IMR-90 (cell line): ENCODE results near the gene GARNL3. TPM values are rescaled to one million over a fixed set of nuclear protein-coding genes. Genes with fewer than 3 reads are reported as not detected.

Experiments
- ATAC-seq: fragments of 200-7000 bp; cut with Tn5 transposase; 2 replicates; pipeline ENCODE4 v1.9.1; 2020; ENCODE audit warnings: low read depth, mild to moderate bottlenecking, moderate library complexity
- BruUV-seq: library from RNA; stranded (reverse); fragments of 400-500 nt; replicated peaks from 2 replicates; lab custom pipeline; 2021; lab: Mats Ljungman, UMichigan
- CTCF ChIA-PET: fragments of 300-600 bp; formaldehyde crosslinking; extraction: SDS; loops from one replicate; lab custom pipeline; 2021; ENCODE audit warnings: antibody characterized with exemption; lab: Yijun Ruan, JAX
- POLR2A ChIA-PET: fragments of 300-600 bp; sonication (Branson Sonifier 250); formaldehyde crosslinking; loops from one replicate; lab custom pipeline; 2022; ENCODE audit warnings: antibody characterized with exemption; ENCODE audit not compliant: unreplicated experiment; lab: Charles Lee
- DNase-seq: peaks from one replicate; pipeline ENCODE4 v3.0.0; 2013
- H2AFZ ChIP-seq: replicated peaks from 2 replicates; pipeline ENCODE3; 2013; ENCODE audit warnings: low read length, mild to moderate bottlenecking; ENCODE audit not compliant: poor library complexity
- H2AK5ac ChIP-seq: 2 replicates; pipeline ENCODE4 v1.6.1; 2013; ENCODE audit warnings: low read depth, low read length, inconsistent platforms
- H2AK9ac ChIP-seq: replicated peaks from 2 replicates; pipeline ENCODE3; 2013; ENCODE audit warnings: mild to moderate bottlenecking, low read depth, low read length, moderate library complexity; ENCODE audit not compliant: poor library complexity
- H2BK120ac ChIP-seq: 2 replicates; pipeline ENCODE4 v1.6.1; 2013; ENCODE audit warnings: low read depth, low read length, inconsistent platforms
- H2BK15ac ChIP-seq: 3 replicates; pipeline ENCODE4 v1.6.1; 2013; ENCODE audit warnings: low read depth, low read length, inconsistent platforms
- H2BK20ac ChIP-seq: 2 replicates; pipeline ENCODE4 v1.6.1; 2013; ENCODE audit warnings: low read depth, mild to moderate bottlenecking, inconsistent platforms, low read length, moderate library complexity
- H2BK5ac ChIP-seq: 2 replicates; pipeline ENCODE4 v1.6.1; 2013; ENCODE audit warnings: mild to moderate bottlenecking, low read depth, low read length, inconsistent platforms; ENCODE audit not compliant: poor library complexity, severe bottlenecking
- H3K14ac ChIP-seq: replicated peaks from 2 replicates; pipeline ENCODE4 v1.6.1; 2013; ENCODE audit warnings: low read depth, low read length, inconsistent platforms
- H3K18ac ChIP-seq: 2 replicates; pipeline ENCODE4 v1.6.1; 2013; ENCODE audit warnings: low read depth, low read length, control low read depth
- H3K23ac ChIP-seq: 2 replicates; pipeline ENCODE4 v1.6.1; 2013; ENCODE audit warnings: low read depth, low read length, inconsistent platforms
- H3K27ac ChIP-seq: 2 replicates; pipeline ENCODE4 v1.5.1; 2013; ENCODE audit warnings: mild to moderate bottlenecking, control low read depth, low read length; ENCODE audit not compliant: insufficient read depth
- H3K27me3 ChIP-seq: 2 replicates; pipeline ENCODE4 v1.6.1; 2013; ENCODE audit warnings: low read length; ENCODE audit not compliant: control insufficient read depth, insufficient read depth
- H3K36me3 ChIP-seq: 2 replicates; pipeline ENCODE4 v1.6.1; 2013; ENCODE audit warnings: low read length, mixed read lengths; ENCODE audit not compliant: control insufficient read depth, insufficient read depth
- H3K4ac ChIP-seq: 2 replicates; pipeline ENCODE4 v1.6.1; 2013; ENCODE audit warnings: low read depth, low read length, inconsistent platforms
- H3K4me1 ChIP-seq: 2 replicates; pipeline ENCODE4 v1.6.1; 2013; ENCODE audit warnings: low read length, mixed read lengths; ENCODE audit not compliant: control insufficient read depth, insufficient read depth
- H3K4me2 ChIP-seq: 2 replicates; pipeline ENCODE4 v1.6.1; 2013; ENCODE audit warnings: low read depth, mild to moderate bottlenecking, control low read depth, low read length, moderate library complexity
- H3K4me3 ChIP-seq: 2 replicates; pipeline ENCODE4 v1.5.1; 2013; ENCODE audit warnings: low read depth, mild to moderate bottlenecking, control low read depth, low read length, moderate library complexity; ENCODE audit not compliant: insufficient read depth
- H3K56ac ChIP-seq: 2 replicates; pipeline ENCODE4 v1.6.1; 2013; ENCODE audit warnings: low read length, inconsistent platforms; ENCODE audit not compliant: insufficient read depth; ENCODE audit errors: extremely low read depth
- H3K79me1 ChIP-seq, 2 experiments: 2 replicates each; pipeline ENCODE4 v1.6.1; 2013; ENCODE audit warnings: low read length in 2 of 2, inconsistent platforms in 1 of 2, low read depth in 1 of 2
- H3K9ac ChIP-seq: 2 replicates; pipeline ENCODE4 v1.6.1; 2013; ENCODE audit warnings: low read depth, low read length, control low read depth
- H3K9me1 ChIP-seq: 2 replicates; pipeline ENCODE4 v1.6.1; 2013; ENCODE audit warnings: low read length, inconsistent platforms; ENCODE audit not compliant: insufficient read depth
- H3K9me3 ChIP-seq: 2 replicates; pipeline ENCODE4 v1.6.1; 2013; ENCODE audit warnings: low read length; ENCODE audit not compliant: control insufficient read depth, insufficient read depth
- H4K20me1 ChIP-seq: 2 replicates; pipeline ENCODE4 v1.6.1; 2013; ENCODE audit warnings: low read length, inconsistent platforms; ENCODE audit not compliant: insufficient read depth
- H4K5ac ChIP-seq: 2 replicates; pipeline ENCODE4 v1.6.1; 2013; ENCODE audit warnings: mild to moderate bottlenecking, low read depth, low read length, control low read depth
- H4K8ac ChIP-seq, 2 experiments: 2 replicates each; pipeline ENCODE4 v1.6.1; 2013; ENCODE audit warnings: low read depth in 2 of 2, low read length in 2 of 2, control low read depth in 1 of 2, inconsistent platforms in 1 of 2
- H4K91ac ChIP-seq: 2 replicates; pipeline ENCODE4 v1.6.1; 2013; ENCODE audit warnings: low read depth, low read length, inconsistent platforms; ENCODE audit not compliant: insufficient read depth
- CEBPB ChIP-seq: IDR thresholded peaks from 2 replicates; pipeline ENCODE4 v1.6.1; 2012; ENCODE audit warnings: low read depth, low read length, improper control_type of control experiment
- CHD1 ChIP-seq: IDR thresholded peaks from 2 replicates; pipeline ENCODE4 v1.6.1; 2012; ENCODE audit warnings: low read depth, low read length, improper control_type of control experiment
- CTCF ChIP-seq: conservative IDR thresholded peaks from 2 replicates; pipeline ENCODE4 v1.5.1; 2012; ENCODE audit warnings: mild to moderate bottlenecking, low read depth, low read length, improper control_type of control experiment
- ELK1 ChIP-seq: fragments of 150-350 bp; IDR thresholded peaks from 2 replicates; pipeline ENCODE4 v1.6.1; 2016; ENCODE audit warnings: low read depth, mild to moderate bottlenecking, low read length, moderate library complexity, borderline replicate concordance
- FOS ChIP-seq: fragments of 150-350 bp; IDR thresholded peaks from 2 replicates; pipeline ENCODE4 v1.6.1; 2016; ENCODE audit warnings: low read depth, low read length
- MAFK ChIP-seq: IDR thresholded peaks from 2 replicates; pipeline ENCODE4 v1.6.1; 2012; ENCODE audit warnings: low read depth, low read length, improper control_type of control experiment
- MAZ ChIP-seq: IDR thresholded peaks from 2 replicates; pipeline ENCODE4 v1.6.1; 2012; ENCODE audit warnings: low read depth, mild to moderate bottlenecking, low read length, improper control_type of control experiment, moderate library complexity, borderline replicate concordance
- MXI1 ChIP-seq: IDR thresholded peaks from 2 replicates; pipeline ENCODE4 v1.6.1; 2012; ENCODE audit warnings: low read depth, mild to moderate bottlenecking, low read length, moderate library complexity, borderline replicate concordance
- NFE2L2 ChIP-seq: fragments of 150-350 bp; IDR thresholded peaks from 2 replicates; pipeline ENCODE4 v1.6.1; 2016; ENCODE audit warnings: low read depth, mild to moderate bottlenecking, low read length
- POLR2A ChIP-seq: IDR thresholded peaks from 2 replicates; pipeline ENCODE4 v1.6.1; 2012; ENCODE audit warnings: mild to moderate bottlenecking, low read depth, low read length
- RCOR1 ChIP-seq: IDR thresholded peaks from 2 replicates; pipeline ENCODE4 v1.6.1; 2012; ENCODE audit warnings: mild to moderate bottlenecking, low read length, improper control_type of control experiment; ENCODE audit not compliant: insufficient replicate concordance
- RFX5 ChIP-seq: IDR thresholded peaks from 2 replicates; pipeline ENCODE4 v1.8.0; 2012; ENCODE audit warnings: low read depth, mild to moderate bottlenecking, low read length, moderate library complexity
- SMC3 ChIP-seq: fragments of 150-350 bp; IDR thresholded peaks from 2 replicates; pipeline ENCODE4 v1.6.1; 2016; ENCODE audit warnings: low read depth, mild to moderate bottlenecking, antibody characterized with exemption, low read length, moderate library complexity
- USF2 ChIP-seq: fragments of 150-350 bp; IDR thresholded peaks from 2 replicates; pipeline ENCODE4 v1.6.1; 2017; ENCODE audit warnings: mild to moderate bottlenecking, antibody characterized with exemption, low read length, low read depth
- WGBS, 2 experiments: methylation state at CpG; one replicate each; pipeline versions ENCODE4 v1.1.5 to v1.1.7; 2013; ENCODE audit warnings: missing lambda C conversion rate in 2 of 2; ENCODE audit not compliant: insufficient read length in 1 of 2; ENCODE audit errors: extremely low coverage in 2 of 2; 5-methylcytosine and 5-hydroxymethylcytosine counted together
- dilution Hi-C: fragments of 300-500 bp; cut with HindIII; formaldehyde crosslinking; loops from one replicate; pipeline ENCODE4 v1.14.3; 2018; ENCODE audit warnings: low sequenced_read_pairs; ENCODE audit not compliant: unreplicated experiment
- in situ Hi-C: fragments of 300-500 bp; cut with MboI; formaldehyde crosslinking; loops from 3 replicates; pipeline ENCODE4 v1.14.3; 2019; ENCODE audit warnings: low sequenced_read_pairs, inconsistent platforms, mixed read lengths
- intact Hi-C: fragments of 100-400 bp; cut with micrococcal nuclease; formaldehyde crosslinking; loops from 2 replicates; pipeline ENCODE4 v1.10.0; 2022
- polyA plus RNA-seq, 3 experiments: library from polyadenylated mRNA; depleted of rRNA; stranded (reverse); fragments of >200 nt; gene quantifications; 2 replicates each; pipeline ENCODE4 v1.2.3, GENCODE V29; 2012; ENCODE audit warnings: low replicate concordance in 1 of 3
- total RNA-seq: library from RNA; depleted of rRNA; stranded (reverse); fragments of >200 nt; gene quantifications from 2 replicates; pipeline ENCODE4 v1.2.3, GENCODE V29; 2012

The GARNL3 gene
- total and polyA plus RNA-seq, 2 of the 4 experiments (the other 2 are of a cell fraction) = 1.9 to 5.0 TPM

GRCh38 chr9:127389381-127390247, 125.0 kb downstream of the GARNL3 start:
- H3K4ac ChIP-seq = no peak overlapping the region
- H4K5ac ChIP-seq = no peak overlapping the region
- no peak overlapping the region for H3K23ac ChIP-seq
- ATAC-seq = no peak
- no peak overlapping the region for H2BK120ac ChIP-seq
- peaks cover 11% of the 10 kb centered on the region for H3K9me1 ChIP-seq
- no peaks in the 10 kb centered on the region for H3K36me3 ChIP-seq
- BruUV-seq = no TSS peak
- H2AFZ ChIP-seq = no peak overlapping the region
- H2BK15ac ChIP-seq = peak overlapping the region; percentile 55; the same call in 1 of the 3 replicates
- no CpG with 5 or more reads among the region's 4 CpGs for WGBS, 2 experiments
- H2BK5ac ChIP-seq = no peak overlapping the region
- in situ Hi-C loops = loop anchor here (25.0 kb wide), 1 partner anchor 452 kb away; no protein-coding TSS in a partner anchor
- no peaks in the 10 kb centered on the region for H3K79me1 ChIP-seq
- no peak overlapping the region for H3K27ac ChIP-seq
- H4K20me1 ChIP-seq = peaks cover 9% of the 10 kb centered on the region; the same call in 1 of the 2 replicates
- H3K18ac ChIP-seq = no peak overlapping the region
- ChIA-PET CTCF (no interaction called here), POLR2A (no interaction called here)
- H2AK5ac ChIP-seq = no peak overlapping the region
- intact Hi-C loops = loop anchor here (2.0 to 10.0 kb wide), 2 partner anchors 105 to 175 kb away; no protein-coding TSS in a partner anchor
- TF ChIP-seq MAZ (no peak), CHD1 (no peak), SMC3 (no peak), ELK1 (no peak), MAFK (no peak), POLR2A (no peak), RCOR1 (no peak), RFX5 (no peak), MXI1 (no peak), FOS (no peak), USF2 (no peak), CEBPB (no peak), NFE2L2 (no peak), CTCF (no peak)
- no peaks in the 10 kb centered on the region for H3K9me3 ChIP-seq
- H3K9ac ChIP-seq = no peak overlapping the region
- no peak overlapping the region for H3K14ac ChIP-seq
- no peak overlapping the region for H2BK20ac ChIP-seq
- H4K8ac ChIP-seq = no peak overlapping the region
- H3K4me2 ChIP-seq = no peak overlapping the region
- no peak overlapping the region for H3K4me3 ChIP-seq
- DNase-seq = no peak
- no peak overlapping the region for H3K56ac ChIP-seq
- H3K27me3 ChIP-seq = peaks cover 12% of the 10 kb centered on the region
- no peak overlapping the region for H2AK9ac ChIP-seq
- H4K91ac ChIP-seq = no peak overlapping the region
- peaks cover 5% of the 10 kb centered on the region for H3K4me1 ChIP-seq
- dilution Hi-C loops = no loop called here
